HepG2 (cell line): ENCODE measurements around the gene TNK1. TPM values are rescaled to one million over a fixed set of nuclear protein-coding genes. Genes with fewer than 3 reads are reported as not detected.

Experiments used
- ELF1 ChIP-seq: sonication (generic); formaldehyde crosslinking; IDR thresholded peaks from 2 replicates; pipeline ENCODE4 v1.4.0; 2020; ENCODE audit warnings: missing genetic modification reagents
- HIVEP1 ChIP-seq: sonication (generic); formaldehyde crosslinking; IDR thresholded peaks from 2 replicates; pipeline ENCODE4 v1.4.0; 2020; ENCODE audit warnings: mild to moderate bottlenecking, missing genetic modification reagents
- HNRNPK ChIP-seq: fragments of 200-400 bp; formaldehyde crosslinking; IDR thresholded peaks from 2 replicates; pipeline ENCODE4 v1.6.1; 2018; ENCODE audit warnings: low read length, low read depth, moderate library complexity, mild to moderate bottlenecking; ENCODE audit not compliant: poor library complexity, severe bottlenecking
- KMT2B ChIP-seq: IDR thresholded peaks from 2 replicates; pipeline ENCODE4 v1.6.1; 2016; ENCODE audit warnings: missing genetic modification reagents, missing compliant biosample characterization
- MATR3 ChIP-seq: sonication (generic); formaldehyde crosslinking; IDR thresholded peaks from 2 replicates; pipeline ENCODE4 v1.4.0; 2020; ENCODE audit warnings: missing genetic modification reagents
- MIER2 ChIP-seq: IDR thresholded peaks from 2 replicates; pipeline ENCODE4 v1.6.1; 2016; ENCODE audit warnings: missing biosample characterization, missing genetic modification reagents
- MTF1 ChIP-seq: sonication (generic); formaldehyde crosslinking; IDR thresholded peaks from 2 replicates; pipeline ENCODE4 v1.5.0; 2020; ENCODE audit warnings: missing genetic modification reagents
- MYPOP ChIP-seq: sonication (generic); formaldehyde crosslinking; IDR thresholded peaks from 2 replicates; pipeline ENCODE4 v1.8.1; 2023; ENCODE audit warnings: mild to moderate bottlenecking, moderate library complexity, missing genetic modification reagents
- PCBP1 ChIP-seq: fragments of 200-400 bp; formaldehyde crosslinking; IDR thresholded peaks from 2 replicates; pipeline ENCODE4 v1.6.1; 2017; ENCODE audit warnings: mild to moderate bottlenecking, low read depth, low read length, borderline replicate concordance
- SNAPC2 ChIP-seq: sonication (generic); formaldehyde crosslinking; IDR thresholded peaks from 2 replicates; pipeline ENCODE4 v1.8.1; 2022; ENCODE audit warnings: mild to moderate bottlenecking, missing genetic modification reagents
- ZBTB42 ChIP-seq: sonication (generic); formaldehyde crosslinking; IDR thresholded peaks from 2 replicates; pipeline ENCODE4 v1.5.0; 2020; ENCODE audit warnings: mild to moderate bottlenecking, missing genetic modification reagents
- ZNF232 ChIP-seq: sonication (generic); formaldehyde crosslinking; IDR thresholded peaks from 2 replicates; pipeline ENCODE4 v1.4.0; 2020; ENCODE audit warnings: missing genetic modification reagents, borderline replicate concordance
- ZNF747 ChIP-seq: sonication (generic); formaldehyde crosslinking; IDR thresholded peaks from 2 replicates; pipeline ENCODE4 v1.8.1; 2023; ENCODE audit warnings: missing genetic modification reagents, mild to moderate bottlenecking, borderline replicate concordance
- ZNF784 ChIP-seq: sonication (generic); formaldehyde crosslinking; IDR thresholded peaks from 2 replicates; pipeline ENCODE4 v1.5.1; 2020; ENCODE audit warnings: missing genetic modification reagents, mild to moderate bottlenecking, borderline replicate concordance
- ZNF891 ChIP-seq: sonication (generic); formaldehyde crosslinking; IDR thresholded peaks from 2 replicates; pipeline ENCODE4 v1.5.0; 2020; ENCODE audit warnings: mild to moderate bottlenecking, missing genetic modification reagents
- polyA plus RNA-seq, 8 experiments: library from polyadenylated mRNA; depleted of rRNA in 3 of 8; stranded (reverse) in 7 of 8; unstranded in 1 of 8; fragments of >200 nt; fragmentation: Illumina TruSeq in 4 of 8; extraction: Trizol in 4 of 8; gene quantifications; 2 replicates each; pipeline versions ENCODE4 v1.2.1 to v1.2.3, GENCODE V29; 2011 to 2016; ENCODE audit warnings: low read depth in 4 of 8, missing spikeins in 1 of 8, mixed read lengths in 1 of 8; ENCODE audit not compliant: insufficient read depth in 1 of 8
- total RNA-seq, 5 experiments: library from RNA; depleted of rRNA; stranded (reverse); fragments of >200 nt; fragmentation: Illumina TruSeq; extraction: Trizol; gene quantifications; 2 replicates each; pipeline ENCODE4 v1.2.3, GENCODE V29; 2016; ENCODE audit warnings: low read depth in 1 of 5
- TF ChIP-seq, protein P1 (sequence below): sonication (generic); formaldehyde crosslinking; IDR thresholded peaks from 2 replicates; pipeline ENCODE4 v1.5.1; 2020; ENCODE audit warnings: mild to moderate bottlenecking, moderate library complexity, missing genetic modification reagents
- TF ChIP-seq, protein P2 (sequence below): sonication (generic); formaldehyde crosslinking; IDR thresholded peaks from 2 replicates; pipeline ENCODE4 v1.9.0; 2021; ENCODE audit warnings: missing genetic modification reagents, borderline replicate concordance
- TF ChIP-seq, protein P3 (sequence below): sonication (generic); formaldehyde crosslinking; IDR thresholded peaks from 2 replicates; pipeline ENCODE4 v1.5.1; 2020; ENCODE audit warnings: mild to moderate bottlenecking, missing genetic modification reagents, moderate library complexity

The TNK1 gene
- total and polyA plus RNA-seq, 2 of the 13 experiments (the other 11 are each of a cell fraction or from before 2014, with no cell fraction given): 2.0 to 3.5 TPM

- 0 out of 2 replicates have a peak, but pooled peaks have one; percentile 19 for TF ChIP-seq PCBP1
- TF ChIP-seq MYPOP (CRISPR knock-in tag): peak; percentile 63
- no peak for TF ChIP-seq MATR3 (CRISPR knock-in tag)
- TF ChIP-seq ZNF891 (CRISPR knock-in tag): peak; percentile 60; the same call in 1 of the 2 replicates
- no peak for TF ChIP-seq HIVEP1 (CRISPR knock-in tag)
- TF ChIP-seq ZNF232: no peak
- TF ChIP-seq, protein P1, sequence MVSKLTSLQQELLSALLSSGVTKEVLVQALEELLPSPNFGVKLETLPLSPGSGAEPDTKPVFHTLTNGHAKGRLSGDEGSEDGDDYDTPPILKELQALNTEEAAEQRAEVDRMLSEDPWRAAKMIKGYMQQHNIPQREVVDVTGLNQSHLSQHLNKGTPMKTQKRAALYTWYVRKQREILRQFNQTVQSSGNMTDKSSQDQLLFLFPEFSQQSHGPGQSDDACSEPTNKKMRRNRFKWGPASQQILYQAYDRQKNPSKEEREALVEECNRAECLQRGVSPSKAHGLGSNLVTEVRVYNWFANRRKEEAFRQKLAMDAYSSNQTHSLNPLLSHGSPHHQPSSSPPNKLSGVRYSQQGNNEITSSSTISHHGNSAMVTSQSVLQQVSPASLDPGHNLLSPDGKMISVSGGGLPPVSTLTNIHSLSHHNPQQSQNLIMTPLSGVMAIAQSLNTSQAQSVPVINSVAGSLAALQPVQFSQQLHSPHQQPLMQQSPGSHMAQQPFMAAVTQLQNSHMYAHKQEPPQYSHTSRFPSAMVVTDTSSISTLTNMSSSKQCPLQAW (CRISPR knock-in tag): 0 out of 2 replicates have a peak, but pooled peaks have one; percentile 36
- no peak for TF ChIP-seq ZBTB42 (CRISPR knock-in tag)
- no peak for TF ChIP-seq HNRNPK
- TF ChIP-seq, protein P2, sequence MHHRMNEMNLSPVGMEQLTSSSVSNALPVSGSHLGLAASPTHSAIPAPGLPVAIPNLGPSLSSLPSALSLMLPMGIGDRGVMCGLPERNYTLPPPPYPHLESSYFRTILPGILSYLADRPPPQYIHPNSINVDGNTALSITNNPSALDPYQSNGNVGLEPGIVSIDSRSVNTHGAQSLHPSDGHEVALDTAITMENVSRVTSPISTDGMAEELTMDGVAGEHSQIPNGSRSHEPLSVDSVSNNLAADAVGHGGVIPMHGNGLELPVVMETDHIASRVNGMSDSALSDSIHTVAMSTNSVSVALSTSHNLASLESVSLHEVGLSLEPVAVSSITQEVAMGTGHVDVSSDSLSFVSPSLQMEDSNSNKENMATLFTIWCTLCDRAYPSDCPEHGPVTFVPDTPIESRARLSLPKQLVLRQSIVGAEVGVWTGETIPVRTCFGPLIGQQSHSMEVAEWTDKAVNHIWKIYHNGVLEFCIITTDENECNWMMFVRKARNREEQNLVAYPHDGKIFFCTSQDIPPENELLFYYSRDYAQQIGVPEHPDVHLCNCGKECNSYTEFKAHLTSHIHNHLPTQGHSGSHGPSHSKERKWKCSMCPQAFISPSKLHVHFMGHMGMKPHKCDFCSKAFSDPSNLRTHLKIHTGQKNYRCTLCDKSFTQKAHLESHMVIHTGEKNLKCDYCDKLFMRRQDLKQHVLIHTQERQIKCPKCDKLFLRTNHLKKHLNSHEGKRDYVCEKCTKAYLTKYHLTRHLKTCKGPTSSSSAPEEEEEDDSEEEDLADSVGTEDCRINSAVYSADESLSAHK: no peak
- no peak for TF ChIP-seq ELF1 (CRISPR knock-in tag)
- no peak for TF ChIP-seq MIER2
- TF ChIP-seq ZNF747 (CRISPR knock-in tag): no peak
- TF ChIP-seq SNAPC2 (CRISPR knock-in tag): no peak
- TF ChIP-seq ZNF784: peak; percentile 22; the same call in 1 of the 2 replicates
- TF ChIP-seq, protein P3, sequence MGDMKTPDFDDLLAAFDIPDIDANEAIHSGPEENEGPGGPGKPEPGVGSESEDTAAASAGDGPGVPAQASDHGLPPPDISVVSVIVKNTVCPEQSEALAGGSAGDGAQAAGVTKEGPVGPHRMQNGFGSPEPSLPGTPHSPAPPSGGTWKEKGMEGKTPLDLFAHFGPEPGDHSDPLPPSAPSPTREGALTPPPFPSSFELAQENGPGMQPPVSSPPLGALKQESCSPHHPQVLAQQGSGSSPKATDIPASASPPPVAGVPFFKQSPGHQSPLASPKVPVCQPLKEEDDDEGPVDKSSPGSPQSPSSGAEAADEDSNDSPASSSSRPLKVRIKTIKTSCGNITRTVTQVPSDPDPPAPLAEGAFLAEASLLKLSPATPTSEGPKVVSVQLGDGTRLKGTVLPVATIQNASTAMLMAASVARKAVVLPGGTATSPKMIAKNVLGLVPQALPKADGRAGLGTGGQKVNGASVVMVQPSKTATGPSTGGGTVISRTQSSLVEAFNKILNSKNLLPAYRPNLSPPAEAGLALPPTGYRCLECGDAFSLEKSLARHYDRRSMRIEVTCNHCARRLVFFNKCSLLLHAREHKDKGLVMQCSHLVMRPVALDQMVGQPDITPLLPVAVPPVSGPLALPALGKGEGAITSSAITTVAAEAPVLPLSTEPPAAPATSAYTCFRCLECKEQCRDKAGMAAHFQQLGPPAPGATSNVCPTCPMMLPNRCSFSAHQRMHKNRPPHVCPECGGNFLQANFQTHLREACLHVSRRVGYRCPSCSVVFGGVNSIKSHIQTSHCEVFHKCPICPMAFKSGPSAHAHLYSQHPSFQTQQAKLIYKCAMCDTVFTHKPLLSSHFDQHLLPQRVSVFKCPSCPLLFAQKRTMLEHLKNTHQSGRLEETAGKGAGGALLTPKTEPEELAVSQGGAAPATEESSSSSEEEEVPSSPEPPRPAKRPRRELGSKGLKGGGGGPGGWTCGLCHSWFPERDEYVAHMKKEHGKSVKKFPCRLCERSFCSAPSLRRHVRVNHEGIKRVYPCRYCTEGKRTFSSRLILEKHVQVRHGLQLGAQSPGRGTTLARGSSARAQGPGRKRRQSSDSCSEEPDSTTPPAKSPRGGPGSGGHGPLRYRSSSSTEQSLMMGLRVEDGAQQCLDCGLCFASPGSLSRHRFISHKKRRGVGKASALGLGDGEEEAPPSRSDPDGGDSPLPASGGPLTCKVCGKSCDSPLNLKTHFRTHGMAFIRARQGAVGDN (CRISPR knock-in tag): peak; percentile 50
- no peak for TF ChIP-seq KMT2B
- TF ChIP-seq MTF1: no peak
Observed at GRCh38 chr17:7435676-7436555, 55.0 kb downstream of the TNK1 start (continued).
